Epithelial cell of proximal tubule (primary cell): ENCODE measurements around the gene IL17C. TPM values are rescaled to one million over a fixed set of nuclear protein-coding genes. Genes with fewer than 3 reads are reported as not detected.

Experiments used
- DNase-seq: peaks from one replicate; pipeline ENCODE4 v3.0.0-alpha.2; 2011; ENCODE audit warnings: low read depth
- H3K4me3 ChIP-seq: 2 replicates; pipeline ENCODE4 v1.5.1; 2011; ENCODE audit warnings: low read depth, mild to moderate bottlenecking, low read length
- total RNA-seq: library from RNA; depleted of rRNA; stranded (reverse); fragments of >200 nt; gene quantifications from 2 replicates; pipeline ENCODE4 v1.2.3, GENCODE V29; 2015
- TF ChIP-seq, protein P1 (sequence below): conservative IDR thresholded peaks from 2 replicates; pipeline ENCODE4 v1.5.1; 2012; ENCODE audit warnings: low read depth, mild to moderate bottlenecking, low read length

The IL17C gene
- 0.17 TPM in 1 of 2 replicates, not detected in the other for total RNA-seq

DNA sequence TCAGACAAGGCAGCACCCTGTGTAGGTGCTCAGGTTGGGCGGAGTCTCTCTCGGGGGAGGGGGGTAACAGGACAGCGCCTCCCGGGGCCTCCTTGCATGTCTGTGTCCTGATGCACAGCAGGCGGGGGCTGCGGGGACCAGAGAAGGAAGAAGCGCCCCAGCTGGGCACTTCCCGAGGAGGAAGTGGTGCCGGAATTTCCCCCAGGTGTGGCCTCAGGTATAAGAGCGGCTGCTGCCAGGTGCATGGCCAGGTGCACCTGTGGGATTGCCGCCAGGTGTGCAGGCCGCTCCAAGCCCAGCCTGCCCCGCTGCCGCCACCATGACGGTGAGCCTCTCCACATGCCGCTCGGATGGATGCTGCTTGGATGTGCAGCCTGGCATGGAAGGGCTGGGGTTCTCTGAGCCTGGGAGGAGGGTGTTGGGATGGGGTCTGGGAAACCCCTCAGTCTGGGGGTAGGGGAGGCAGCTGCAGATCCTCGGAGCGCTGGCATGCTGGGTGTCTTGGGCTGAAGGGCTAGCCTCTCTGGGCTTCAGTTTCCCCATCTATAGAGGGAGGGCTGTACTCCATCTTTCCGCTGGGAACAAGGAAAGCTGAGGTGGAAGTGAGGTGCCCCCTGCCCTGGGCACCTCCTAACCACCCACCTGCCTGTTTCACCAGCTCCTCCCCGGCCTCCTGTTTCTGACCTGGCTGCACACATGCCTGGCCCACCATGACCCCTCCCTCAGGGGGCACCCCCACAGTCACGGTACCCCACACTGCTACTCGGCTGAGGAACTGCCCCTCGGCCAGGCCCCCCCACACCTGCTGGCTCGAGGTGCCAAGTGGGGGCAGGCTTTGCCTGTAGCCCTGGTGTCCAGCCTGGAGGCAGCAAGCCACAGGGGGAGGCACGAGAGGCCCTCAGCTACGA is at the start of gene IL17C:
TSS of gene IL17C (plus strand) at position 250 of the 908 bp plus-strand sequence. CDS start at position 320, 70 bp downstream.
- no peak within 1 kb of the TSS for H3K4me3 ChIP-seq
- TF ChIP-seq, protein P1, sequence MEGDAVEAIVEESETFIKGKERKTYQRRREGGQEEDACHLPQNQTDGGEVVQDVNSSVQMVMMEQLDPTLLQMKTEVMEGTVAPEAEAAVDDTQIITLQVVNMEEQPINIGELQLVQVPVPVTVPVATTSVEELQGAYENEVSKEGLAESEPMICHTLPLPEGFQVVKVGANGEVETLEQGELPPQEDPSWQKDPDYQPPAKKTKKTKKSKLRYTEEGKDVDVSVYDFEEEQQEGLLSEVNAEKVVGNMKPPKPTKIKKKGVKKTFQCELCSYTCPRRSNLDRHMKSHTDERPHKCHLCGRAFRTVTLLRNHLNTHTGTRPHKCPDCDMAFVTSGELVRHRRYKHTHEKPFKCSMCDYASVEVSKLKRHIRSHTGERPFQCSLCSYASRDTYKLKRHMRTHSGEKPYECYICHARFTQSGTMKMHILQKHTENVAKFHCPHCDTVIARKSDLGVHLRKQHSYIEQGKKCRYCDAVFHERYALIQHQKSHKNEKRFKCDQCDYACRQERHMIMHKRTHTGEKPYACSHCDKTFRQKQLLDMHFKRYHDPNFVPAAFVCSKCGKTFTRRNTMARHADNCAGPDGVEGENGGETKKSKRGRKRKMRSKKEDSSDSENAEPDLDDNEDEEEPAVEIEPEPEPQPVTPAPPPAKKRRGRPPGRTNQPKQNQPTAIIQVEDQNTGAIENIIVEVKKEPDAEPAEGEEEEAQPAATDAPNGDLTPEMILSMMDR: no peak
- no peak for DNase-seq

DNA sequence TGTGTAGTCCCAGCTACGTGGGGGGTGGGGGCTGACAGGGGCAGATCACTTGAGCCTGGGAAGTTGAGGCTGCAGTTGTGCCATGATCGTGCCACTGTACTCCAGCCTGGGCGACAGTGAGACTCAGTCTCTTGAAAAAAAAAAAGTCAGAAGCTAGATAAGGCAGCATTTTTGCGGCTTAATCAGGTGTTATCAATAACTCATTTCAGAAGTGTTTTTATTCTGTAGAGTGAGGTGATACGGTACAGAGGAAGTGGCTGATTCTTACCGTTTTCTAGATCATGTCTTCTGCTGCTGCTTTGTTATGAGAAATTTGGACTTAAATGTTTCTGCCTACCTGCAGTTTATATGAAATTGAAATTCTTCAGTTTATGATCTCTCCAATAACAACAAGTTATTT is 49.6 kb upstream of the IL17C start:
- DNase-seq: no peak
- TF ChIP-seq, protein P1: no peak
- H3K4me3 ChIP-seq: no peak overlapping the region

DNA sequence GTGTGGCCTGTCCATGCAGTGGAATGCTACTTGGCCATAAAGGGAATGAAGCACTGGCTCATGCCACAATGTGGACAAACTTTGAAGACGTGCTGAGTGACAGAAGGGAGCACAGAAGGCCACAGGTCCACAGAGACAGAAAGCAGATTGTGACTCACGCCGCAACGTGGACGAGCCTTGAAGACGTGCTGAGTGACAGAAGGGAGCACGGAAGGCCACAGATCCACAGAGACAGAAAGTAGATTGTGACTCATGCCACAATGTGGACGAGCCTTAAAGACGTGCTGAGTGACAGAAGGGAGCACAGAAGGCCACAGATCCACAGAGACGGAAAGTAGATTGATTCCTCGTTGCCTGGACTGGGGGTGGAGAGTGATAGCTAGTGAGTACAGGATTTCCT is 48.9 kb upstream of the IL17C start:
- DNase-seq: no peak
- H3K4me3 ChIP-seq: no peak overlapping the region
- TF ChIP-seq, protein P1: no peak

- TF ChIP-seq, protein P1: no peak
- no peak for DNase-seq
- H3K4me3 ChIP-seq: no peak overlapping the region
Observed at GRCh38 chr16:88591577-88592021, 46.8 kb upstream of the IL17C start.

DNA sequence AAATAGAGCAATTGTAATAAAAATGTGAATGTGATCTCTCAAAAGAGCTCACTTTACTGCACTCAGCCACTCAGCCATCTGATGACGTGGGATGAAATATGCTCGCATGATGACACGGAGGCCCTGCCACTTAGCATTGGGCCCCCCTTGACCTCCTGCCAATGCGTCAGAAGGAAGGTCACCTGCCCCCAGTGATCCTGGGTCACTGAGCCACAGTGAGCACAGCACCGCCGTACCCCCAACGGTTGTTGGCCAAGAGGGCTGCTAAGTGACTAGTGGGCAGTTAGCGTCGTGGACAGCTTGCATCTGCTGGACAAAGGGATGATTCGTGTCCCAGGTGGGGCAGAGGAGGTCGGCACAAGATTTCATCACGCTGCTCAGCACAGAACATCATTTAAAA is 45.3 kb upstream of the IL17C start:
- no peak overlapping the region for H3K4me3 ChIP-seq
- no peak for DNase-seq
- TF ChIP-seq, protein P1: no peak

- no peak overlapping the region for H3K4me3 ChIP-seq
- TF ChIP-seq, protein P1: no peak
- no peak for DNase-seq
Observed at GRCh38 chr16:88593489-88593888, 44.9 kb upstream of the IL17C start.

DNA sequence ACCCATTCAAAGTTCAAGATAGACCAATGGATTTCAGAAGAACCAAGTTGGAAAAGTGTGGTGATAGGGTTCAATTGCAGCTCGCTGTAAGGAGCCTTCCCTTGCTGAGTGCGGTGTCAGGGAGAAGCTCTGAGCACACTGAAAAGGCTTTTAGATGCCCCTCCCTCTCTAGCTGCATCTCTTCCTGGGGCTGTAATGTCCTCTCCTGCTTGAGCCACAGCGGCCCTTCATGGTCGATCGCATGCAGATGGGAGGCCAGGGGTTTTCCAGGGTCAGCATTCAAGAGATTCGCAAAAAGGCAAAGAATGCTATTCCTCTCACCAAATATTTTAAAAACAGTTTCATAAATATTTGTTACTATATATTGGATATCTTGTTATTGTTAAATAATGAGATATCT is 44.5 kb upstream of the IL17C start:
- TF ChIP-seq, protein P1: no peak
- no peak for DNase-seq

More for the DNA sequence above, 44.5 kb upstream of the IL17C start:
- no peak overlapping the region for H3K4me3 ChIP-seq
